OCI-M2 (cell line): ENCODE data around the gene SON.

Source experiments
- DNase-seq: peaks from one replicate; lab custom pipeline; 2025; ENCODE audit not compliant: unreplicated experiment; lab: John Stamatoyannopoulos, UW

Gene SON

DNA sequence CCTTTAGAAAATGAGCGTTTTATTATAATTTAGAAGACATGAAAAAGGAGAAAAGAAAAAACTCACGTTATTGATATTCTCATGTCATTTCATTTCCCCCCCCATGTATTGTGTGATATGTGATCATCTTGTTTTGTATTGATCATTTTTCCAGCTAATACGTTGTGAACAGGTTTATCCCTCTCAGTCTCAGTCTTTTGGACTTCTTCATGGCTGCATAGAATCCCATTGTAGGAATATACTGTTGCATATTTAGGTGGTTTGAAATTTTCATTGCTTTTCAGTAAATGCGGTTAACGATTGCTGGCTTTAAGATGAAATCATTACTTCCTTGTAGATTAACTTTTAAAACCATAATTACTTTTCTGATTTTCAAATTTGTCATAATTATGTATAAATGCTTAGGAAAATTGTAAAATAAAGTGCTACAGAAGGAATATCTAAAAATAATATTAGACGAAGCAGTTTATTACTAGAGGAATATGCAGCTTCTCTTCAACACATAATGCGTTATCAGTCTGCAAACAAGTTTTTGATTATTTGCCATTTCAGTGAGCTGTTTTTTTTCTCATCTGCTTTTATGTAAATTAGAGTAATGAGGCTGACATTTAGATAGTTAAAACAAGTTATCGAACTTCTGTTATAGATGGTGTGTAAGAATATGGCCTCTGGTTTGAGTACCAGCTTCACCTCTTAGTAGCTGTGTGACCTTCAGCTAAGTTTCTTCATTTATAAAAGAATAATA, 1.8 kb downstream of the SON start:
- DNase-seq: no peak

DNA sequence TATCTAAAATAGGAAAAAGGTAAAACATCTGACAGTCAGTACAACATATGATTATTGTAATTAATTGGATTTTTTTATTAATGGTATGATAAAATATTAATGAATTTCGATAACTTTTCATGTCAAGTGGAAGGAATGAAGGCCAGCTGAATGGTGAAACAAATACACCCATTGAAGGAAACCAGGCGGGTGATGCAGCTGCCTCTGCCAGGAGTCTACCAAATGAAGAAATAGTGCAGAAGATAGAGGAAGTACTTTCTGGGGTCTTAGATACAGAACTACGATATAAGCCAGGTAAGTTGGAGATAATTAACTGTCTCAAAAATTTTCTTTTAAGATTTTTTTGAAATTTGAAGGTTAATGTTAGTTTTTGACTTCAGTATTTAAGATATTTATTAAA, 3.2 kb downstream of the SON start:
- no peak for DNase-seq

DNA sequence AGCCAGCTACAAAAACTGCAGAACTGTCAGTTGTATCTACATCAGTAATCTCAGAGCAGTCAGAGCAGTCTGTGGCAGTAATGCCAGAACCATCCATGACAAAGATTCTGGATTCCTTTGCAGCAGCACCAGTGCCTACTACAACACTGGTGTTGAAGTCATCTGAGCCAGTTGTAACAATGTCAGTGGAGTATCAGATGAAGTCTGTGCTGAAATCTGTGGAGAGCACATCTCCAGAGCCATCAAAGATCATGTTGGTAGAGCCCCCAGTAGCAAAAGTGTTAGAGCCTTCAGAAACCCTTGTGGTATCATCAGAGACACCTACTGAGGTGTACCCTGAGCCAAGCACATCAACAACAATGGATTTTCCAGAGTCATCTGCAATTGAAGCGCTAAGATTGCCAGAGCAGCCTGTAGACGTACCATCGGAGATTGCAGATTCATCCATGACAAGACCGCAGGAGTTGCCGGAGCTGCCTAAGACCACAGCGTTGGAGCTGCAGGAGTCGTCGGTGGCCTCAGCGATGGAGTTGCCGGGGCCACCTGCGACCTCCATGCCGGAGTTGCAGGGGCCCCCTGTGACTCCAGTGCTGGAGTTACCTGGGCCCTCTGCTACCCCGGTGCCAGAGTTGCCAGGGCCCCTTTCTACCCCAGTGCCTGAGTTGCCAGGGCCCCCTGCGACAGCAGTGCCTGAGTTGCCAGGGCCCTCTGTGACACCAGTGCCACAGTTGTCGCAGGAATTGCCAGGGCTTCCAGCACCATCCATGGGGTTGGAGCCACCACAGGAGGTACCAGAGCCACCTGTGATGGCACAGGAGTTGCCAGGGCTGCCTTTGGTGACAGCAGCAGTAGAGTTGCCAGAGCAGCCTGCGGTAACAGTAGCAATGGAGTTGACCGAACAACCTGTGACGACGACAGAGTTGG, 7.3 kb downstream of the SON start:
- DNase-seq: no peak

DNA sequence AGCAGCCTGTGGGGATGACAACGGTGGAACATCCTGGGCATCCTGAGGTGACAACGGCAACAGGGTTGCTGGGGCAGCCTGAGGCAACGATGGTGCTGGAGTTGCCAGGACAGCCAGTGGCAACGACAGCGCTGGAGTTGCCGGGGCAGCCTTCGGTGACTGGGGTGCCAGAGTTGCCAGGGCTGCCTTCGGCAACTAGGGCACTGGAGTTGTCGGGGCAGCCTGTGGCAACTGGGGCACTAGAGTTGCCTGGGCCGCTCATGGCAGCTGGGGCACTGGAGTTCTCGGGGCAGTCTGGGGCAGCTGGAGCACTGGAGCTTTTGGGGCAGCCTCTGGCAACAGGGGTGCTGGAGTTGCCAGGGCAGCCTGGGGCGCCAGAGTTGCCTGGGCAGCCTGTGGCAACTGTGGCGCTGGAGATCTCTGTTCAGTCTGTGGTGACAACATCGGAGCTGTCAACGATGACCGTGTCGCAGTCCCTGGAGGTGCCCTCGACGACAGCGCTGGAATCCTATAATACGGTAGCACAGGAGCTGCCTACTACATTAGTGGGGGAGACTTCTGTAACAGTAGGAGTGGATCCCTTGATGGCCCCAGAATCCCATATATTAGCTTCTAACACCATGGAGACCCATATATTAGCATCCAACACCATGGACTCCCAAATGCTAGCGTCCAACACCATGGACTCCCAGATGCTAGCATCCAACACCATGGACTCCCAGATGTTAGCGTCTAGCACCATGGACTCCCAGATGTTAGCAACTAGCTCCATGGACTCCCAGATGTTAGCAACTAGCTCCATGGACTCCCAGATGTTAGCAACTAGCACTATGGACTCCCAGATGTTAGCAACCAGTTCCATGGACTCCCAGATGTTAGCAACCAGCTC, 8.2 kb downstream of the SON start:
- no peak for DNase-seq

DNA sequence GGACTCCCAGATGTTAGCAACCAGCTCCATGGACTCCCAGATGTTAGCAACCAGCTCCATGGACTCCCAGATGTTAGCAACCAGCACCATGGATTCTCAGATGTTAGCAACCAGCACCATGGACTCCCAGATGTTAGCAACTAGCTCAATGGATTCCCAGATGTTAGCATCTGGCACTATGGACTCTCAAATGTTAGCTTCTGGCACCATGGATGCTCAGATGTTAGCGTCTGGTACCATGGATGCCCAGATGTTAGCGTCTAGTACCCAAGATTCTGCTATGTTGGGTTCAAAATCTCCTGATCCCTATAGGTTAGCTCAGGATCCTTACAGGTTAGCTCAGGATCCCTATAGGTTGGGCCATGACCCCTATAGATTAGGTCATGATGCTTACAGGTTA, 8.8 kb downstream of the SON start:
- no peak for DNase-seq

DNA sequence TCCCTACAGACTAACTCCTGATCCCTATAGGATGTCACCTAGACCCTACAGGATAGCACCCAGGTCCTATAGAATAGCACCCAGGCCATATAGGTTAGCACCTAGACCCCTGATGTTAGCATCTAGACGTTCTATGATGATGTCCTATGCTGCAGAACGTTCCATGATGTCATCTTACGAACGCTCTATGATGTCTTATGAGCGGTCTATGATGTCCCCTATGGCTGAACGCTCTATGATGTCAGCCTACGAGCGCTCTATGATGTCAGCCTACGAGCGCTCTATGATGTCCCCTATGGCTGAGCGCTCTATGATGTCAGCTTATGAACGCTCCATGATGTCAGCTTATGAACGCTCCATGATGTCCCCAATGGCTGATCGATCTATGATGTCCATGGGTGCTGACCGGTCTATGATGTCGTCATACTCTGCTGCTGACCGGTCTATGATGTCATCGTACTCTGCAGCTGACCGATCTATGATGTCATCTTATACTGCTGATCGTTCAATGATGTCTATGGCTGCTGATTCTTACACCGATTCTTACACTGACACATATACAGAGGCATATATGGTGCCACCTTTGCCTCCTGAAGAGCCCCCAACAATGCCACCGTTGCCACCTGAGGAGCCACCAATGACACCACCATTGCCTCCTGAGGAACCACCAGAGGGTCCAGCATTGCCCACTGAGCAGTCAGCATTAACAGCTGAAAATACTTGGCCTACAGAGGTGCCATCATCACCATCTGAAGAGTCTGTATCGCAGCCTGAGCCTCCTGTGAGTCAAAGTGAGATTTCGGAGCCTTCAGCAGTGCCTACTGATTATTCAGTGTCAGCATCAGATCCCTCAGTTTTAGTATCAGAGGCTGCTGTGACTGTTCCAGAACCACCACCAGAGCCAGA, 9.5 kb downstream of the SON start:
- DNase-seq: no peak

DNA sequence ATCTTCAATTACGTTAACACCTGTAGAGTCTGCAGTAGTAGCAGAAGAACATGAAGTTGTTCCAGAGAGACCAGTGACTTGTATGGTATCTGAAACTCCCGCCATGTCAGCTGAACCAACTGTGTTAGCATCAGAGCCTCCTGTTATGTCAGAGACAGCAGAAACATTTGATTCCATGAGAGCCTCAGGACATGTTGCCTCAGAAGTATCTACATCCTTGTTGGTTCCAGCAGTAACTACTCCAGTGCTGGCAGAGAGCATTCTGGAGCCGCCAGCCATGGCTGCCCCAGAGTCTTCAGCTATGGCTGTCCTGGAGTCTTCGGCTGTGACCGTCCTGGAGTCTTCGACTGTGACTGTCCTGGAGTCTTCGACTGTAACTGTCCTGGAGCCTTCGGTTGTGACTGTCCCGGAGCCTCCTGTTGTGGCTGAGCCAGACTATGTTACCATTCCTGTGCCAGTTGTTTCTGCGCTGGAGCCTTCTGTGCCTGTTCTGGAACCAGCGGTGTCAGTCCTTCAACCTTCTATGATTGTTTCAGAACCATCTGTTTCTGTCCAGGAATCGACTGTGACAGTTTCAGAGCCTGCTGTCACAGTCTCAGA, 10.3 kb downstream of the SON start:
- no peak for DNase-seq

DNA sequence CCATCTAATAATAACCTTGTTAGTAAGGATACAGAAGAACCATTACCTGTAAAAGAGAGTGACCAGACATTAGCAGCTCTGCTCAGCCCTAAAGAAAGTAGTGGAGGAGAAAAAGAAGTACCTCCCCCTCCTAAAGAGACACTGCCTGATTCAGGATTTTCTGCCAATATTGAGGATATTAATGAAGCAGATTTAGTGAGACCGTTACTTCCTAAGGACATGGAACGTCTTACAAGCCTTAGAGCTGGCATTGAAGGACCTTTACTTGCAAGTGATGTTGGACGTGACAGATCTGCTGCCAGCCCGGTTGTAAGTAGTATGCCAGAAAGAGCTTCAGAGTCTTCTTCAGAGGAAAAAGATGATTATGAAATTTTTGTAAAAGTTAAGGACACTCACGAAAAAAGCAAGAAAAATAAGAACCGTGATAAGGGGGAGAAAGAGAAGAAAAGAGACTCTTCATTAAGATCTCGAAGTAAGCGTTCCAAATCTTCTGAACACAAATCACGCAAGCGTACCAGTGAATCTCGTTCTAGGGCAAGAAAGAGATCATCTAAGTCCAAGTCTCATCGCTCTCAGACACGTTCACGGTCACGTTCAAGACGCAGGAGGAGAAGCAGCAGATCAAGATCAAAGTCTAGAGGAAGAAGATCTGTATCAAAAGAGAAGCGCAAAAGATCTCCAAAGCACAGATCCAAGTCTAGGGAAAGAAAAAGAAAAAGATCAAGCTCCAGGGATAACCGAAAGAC, 11.6 kb downstream of the SON start:
- no peak for DNase-seq

DNA sequence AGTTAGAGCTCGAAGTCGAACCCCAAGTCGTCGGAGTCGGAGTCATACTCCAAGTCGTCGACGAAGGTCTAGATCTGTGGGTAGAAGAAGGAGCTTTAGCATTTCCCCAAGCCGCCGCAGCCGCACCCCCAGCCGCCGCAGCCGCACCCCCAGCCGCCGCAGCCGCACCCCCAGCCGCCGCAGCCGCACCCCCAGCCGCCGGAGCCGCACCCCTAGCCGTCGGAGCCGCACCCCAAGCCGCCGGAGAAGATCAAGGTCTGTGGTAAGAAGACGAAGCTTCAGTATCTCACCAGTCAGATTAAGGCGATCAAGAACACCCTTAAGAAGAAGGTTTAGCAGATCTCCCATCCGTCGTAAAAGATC, 12.1 kb downstream of the SON start:
- DNase-seq: no peak

DNA sequence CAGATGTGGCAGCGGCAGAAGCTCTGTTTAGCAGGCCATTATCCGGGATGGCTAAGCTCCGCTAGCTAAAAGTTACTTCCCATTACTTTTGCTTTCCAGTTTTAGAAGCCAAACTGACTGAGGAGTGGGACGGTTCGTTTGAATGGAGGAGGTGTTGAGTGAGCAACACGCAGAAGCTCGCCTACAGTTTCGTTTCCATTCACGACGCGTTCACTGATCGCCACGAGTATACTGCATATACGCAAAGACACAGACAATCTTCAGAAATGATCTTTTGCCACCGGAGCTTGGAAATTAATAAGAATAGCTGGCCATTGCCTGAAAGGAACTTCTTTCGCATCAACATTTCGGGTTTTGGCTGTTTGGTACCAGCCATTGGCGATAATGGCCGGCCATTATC, 14.6 kb downstream of the SON start:
- no peak for DNase-seq

DNA sequence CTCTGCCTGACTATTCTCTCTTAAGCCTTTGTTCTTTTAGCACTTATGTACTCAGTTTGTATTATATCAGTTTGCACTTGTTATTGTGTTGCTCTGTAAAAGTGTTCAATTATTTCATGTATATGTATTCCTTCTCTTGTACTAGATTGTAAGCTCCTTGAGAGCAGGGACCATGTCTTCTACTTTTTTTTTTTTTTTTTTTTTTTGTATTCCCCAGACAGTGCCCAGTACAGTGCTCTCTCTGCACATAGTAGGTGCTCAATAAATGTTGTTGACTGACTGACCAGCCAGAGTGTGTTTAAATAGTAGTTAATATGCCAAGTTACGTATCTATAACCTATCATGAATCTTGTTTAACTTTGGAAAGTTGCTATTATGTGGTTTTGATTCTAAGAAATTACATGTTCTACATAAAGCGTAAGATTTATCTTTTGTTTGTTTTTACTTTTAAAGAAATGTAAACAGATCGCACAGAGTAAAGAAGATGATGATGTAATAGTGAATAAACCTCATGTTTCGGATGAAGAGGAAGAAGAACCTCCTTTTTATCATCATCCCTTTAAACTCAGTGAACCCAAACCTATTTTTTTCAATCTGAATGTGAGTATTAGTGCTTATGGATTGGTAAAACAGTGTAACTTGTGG, 16.1 kb downstream of the SON start:
- no peak for DNase-seq

DNA sequence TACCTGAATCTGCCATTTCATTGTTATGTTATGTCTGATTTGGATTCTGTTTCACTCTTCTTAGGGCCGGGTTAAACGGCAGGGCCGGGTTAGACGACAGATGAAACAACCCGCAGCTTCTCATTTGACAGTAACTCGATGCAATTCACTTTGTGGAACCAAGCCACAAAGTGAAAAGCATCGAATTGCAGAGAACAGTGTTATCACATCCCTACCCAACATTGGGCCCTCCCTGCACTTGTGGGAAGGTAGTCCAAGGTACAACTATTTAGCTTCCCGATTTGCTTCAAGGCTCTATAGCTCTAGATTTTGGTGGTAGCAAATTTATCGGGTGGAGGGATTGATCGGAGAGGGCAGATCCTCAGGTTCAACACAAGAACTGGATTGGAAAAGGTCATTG, 17.0 kb downstream of the SON start:
- DNase-seq: no peak

DNA sequence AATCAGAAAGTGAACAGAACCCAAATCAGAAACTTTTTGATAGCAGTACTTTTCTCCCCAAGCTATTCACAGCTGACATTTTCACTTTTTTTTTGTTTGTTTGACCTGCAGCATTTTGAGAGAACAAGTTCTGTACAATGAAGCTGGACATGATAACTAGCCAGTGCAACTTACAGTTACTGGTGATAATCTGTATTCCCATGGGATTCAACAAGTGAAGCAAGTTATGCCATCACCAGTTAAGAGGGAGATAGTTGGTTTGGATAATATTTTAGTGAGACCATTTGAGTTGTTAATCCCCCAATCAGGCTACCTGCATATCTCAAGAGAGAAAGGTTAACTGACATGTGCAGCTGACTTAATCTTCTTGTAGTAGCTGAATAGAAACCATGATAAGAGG, 18.1 kb downstream of the SON start:
- DNase-seq: no peak

DNA sequence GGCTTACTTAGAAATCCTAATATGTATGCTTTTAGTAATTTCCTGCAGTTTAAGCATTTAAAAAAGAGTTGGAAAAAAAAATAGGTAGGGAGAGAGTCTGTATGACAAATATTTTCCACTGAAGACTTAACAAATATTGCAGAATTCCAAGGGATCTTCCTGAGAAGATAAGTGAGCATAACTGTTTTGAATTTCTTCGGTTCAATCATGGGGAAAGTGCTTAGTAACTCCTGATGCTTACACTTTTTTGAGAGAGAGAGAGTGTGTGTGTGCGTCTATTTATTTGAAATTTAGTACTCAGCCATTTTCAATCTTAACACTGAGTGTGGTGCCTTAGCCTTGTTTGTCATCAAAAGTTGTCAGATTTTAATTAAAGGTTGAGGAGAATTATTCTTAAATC, 18.5 kb downstream of the SON start:
- DNase-seq: no peak

DNA sequence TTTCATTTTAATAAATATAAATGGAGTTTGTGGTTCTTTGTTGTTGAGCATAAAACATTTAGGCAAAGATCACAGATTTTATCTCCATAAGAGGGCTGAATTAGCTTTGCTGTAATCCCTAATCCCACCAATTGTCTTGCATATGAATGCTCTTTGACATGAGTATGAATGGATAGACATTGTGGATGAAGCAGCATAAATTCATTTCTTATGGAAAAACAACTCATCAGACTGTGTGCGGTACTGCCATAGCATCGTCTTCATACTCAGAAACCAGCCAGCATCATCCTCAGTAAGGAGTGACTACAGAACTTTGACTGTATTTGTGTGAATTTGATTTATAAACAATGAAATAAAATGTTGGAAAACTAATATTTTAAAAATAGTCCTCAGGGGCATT, 19.6 kb downstream of the SON start:
- DNase-seq: no peak

DNA sequence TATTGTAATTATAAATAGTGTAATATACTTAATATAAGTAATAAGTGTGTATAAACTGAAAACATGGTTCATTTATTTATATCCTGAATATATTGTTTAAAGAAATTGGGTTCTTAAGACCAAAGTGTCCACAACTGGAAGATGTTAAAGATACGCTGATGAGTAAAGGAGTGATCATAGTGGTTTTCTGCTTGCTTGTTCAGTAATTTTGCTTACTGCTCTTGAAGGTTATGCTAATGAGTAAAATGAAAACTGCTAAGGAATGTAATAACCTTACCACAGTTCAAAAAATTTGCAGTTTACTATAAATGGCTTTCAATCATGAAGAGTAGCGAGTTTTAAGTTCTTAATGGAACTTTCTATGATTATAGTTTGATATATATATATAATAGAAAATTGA, 23.7 kb downstream of the SON start:
- no peak for DNase-seq

DNA sequence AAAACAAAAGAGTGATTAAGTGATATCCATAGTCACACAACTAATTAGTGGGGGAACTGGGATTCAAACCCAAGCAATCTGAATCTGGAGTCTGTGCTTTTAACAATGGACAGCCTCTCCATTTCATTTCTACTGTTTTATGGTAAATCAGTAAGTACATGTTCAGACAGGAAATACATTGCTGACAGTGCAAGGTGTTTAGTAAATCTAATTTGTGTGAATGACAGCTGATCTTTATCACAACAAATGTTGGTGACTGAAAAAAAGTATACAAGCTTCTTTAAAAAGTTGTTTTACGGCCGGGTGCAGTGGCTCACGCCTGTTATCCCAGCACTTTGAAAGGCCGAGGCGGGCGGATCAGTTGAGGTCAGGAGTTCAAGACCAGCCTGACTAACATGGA, 25.1 kb downstream of the SON start:
- no peak for DNase-seq

DNA sequence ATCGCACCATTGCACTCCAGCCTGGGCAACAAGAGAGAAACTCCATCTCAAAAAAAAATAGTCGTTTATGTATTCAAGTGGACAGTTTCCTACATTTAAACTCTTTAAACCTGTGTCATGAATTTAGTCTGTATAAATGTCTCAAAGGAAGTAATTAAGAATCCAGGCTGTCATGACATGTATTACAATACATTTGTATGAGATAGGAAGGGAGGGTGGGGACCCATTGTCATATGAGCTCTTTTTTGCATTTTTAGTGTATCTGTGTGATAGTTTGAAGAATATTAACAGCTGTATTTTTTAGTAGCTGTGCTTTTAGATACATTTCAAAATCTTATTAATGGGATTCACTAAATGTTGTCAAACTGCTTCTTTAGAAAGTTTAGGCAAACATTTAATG, 25.6 kb downstream of the SON start:
- no peak for DNase-seq

DNA sequence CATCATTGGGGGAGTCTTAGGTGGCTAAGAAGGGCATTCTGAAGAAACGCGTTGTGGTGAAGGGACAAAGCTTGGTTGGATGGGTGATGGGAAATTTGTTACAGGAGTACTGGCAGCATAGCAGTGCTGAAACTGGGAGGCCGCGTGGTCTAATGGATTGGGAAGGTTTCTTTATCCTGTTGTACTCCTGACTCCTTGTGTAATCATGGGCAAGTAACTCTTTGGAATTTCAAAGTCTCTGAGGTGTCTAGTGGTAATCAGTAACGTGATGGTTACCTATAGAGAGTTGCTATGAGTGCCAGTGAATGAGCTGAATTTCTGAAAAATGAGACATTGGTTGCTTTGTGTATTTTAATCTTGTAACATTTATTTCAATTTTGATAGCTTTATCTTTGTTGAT, 27.2 kb downstream of the SON start:
- no peak for DNase-seq
